HUES6 (cell line): ENCODE results near the gene MTARC2.
A peak's percentile ranks its signal among the peaks of the same experiment; 100 is the strongest.

Experiments
- H3K27ac ChIP-seq: 2 replicates; pipeline ENCODE4 v1.7.0; 2013; ENCODE audit warnings: low read depth, mild to moderate bottlenecking, low read length, inconsistent platforms
- H3K27me3 ChIP-seq: 2 replicates; pipeline ENCODE4 v1.6.1; 2013; ENCODE audit warnings: low read length; ENCODE audit not compliant: control insufficient read depth, insufficient read depth
- H3K36me3 ChIP-seq: 2 replicates; pipeline ENCODE4 v1.6.1; 2013; ENCODE audit warnings: low read length; ENCODE audit not compliant: control insufficient read depth, insufficient read depth
- H3K4me1 ChIP-seq: 2 replicates; pipeline ENCODE4 v1.6.1; 2013; ENCODE audit warnings: low read length; ENCODE audit not compliant: control insufficient read depth, insufficient read depth
- H3K4me3 ChIP-seq: 2 replicates; pipeline ENCODE4 v1.5.1; 2013; ENCODE audit warnings: low read depth, low read length
- H3K9ac ChIP-seq: one replicate; pipeline ENCODE4 v1.6.1; 2013; ENCODE audit warnings: mild to moderate bottlenecking, low read length
- H3K9me3 ChIP-seq: 2 replicates; pipeline ENCODE4 v1.6.1; 2013; ENCODE audit warnings: low read depth, low read length; ENCODE audit not compliant: control insufficient read depth, insufficient read depth

MTARC2 gene

GRCh38 chr1:220786337-220787068, 38.4 kb downstream of the MTARC2 start, which contains the start of gene MTARC1:
Gene MTARC1, plus strand, starts transcription at chr1:220786913. Its CDS starts 32 bp downstream, at chr1:220786945.
- Histone ChIP-seq H3K9me3 (no peaks in the 10 kb centered on the region), H3K36me3 (peaks cover 2% of the 10 kb centered on the region; the same call in 1 of the 2 replicates), H3K9ac (peak within 1 kb of the TSS; percentile 81), H3K4me3 (peak within 1 kb of the TSS; percentile 70), H3K4me1 (peaks cover 24% of the 10 kb centered on the region), H3K27ac (no peak within 1 kb of the TSS), H3K27me3 (no peaks in the 10 kb centered on the region)

DNA sequence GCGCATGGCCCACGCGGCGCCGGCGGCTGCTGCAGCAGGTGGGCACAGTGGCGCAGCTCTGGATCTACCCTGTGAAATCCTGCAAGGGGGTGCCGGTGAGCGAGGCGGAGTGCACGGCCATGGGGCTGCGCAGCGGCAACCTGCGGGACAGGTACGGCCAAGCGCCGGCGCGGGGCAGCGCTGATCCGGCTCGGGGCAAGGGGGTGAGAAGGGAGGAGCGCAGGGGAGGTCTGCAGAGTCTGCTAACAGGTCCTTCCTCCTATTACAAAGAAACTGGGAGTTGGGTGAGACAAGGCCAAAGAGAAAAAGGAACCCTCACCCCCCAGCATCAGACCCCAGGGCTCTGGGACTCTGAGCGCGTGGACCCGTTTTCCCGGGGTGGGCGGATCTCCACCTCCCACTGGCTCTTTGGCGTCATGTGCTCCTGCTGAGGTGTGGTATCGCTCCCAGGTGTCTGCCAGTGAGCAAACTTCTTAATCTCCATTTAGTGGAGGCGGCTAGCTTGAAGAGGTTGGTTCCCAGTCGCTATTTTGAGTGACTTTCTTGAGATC, 39.0 kb downstream of the MTARC2 start:
- H3K36me3 ChIP-seq = peaks cover 3% of the 10 kb centered on the region; the same call in 1 of the 2 replicates
- H3K4me3 ChIP-seq = peak overlapping the region; percentile 70
- H3K4me1 ChIP-seq = peaks cover 24% of the 10 kb centered on the region
- no peaks in the 10 kb centered on the region for H3K27me3 ChIP-seq
- no peak overlapping the region for H3K27ac ChIP-seq
- peak overlapping the region; percentile 81 for H3K9ac ChIP-seq
- H3K9me3 ChIP-seq = no peaks in the 10 kb centered on the region

DNA sequence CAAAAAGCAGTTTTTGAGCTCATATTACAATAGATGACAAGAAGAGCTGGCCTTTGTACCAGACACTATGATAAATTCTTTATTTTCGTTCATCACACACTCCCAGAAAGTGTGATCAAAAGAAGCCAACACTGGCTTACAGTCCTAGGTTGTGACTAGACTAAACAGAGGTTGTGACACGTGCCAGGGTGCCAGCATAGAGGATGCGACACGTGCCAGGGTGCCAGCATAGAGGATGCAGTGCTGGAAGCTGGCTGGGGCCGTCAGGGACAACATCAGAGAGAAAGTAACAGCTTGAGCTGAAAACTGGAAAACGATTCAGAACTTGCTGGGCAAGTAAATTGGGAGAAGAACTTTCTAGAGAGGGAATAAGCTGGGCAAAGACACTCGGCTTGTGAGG, 40.8 kb downstream of the MTARC2 start:
- H3K36me3 ChIP-seq = peaks cover 3% of the 10 kb centered on the region; the same call in 1 of the 2 replicates
- no peak overlapping the region for H3K4me3 ChIP-seq

DNA sequence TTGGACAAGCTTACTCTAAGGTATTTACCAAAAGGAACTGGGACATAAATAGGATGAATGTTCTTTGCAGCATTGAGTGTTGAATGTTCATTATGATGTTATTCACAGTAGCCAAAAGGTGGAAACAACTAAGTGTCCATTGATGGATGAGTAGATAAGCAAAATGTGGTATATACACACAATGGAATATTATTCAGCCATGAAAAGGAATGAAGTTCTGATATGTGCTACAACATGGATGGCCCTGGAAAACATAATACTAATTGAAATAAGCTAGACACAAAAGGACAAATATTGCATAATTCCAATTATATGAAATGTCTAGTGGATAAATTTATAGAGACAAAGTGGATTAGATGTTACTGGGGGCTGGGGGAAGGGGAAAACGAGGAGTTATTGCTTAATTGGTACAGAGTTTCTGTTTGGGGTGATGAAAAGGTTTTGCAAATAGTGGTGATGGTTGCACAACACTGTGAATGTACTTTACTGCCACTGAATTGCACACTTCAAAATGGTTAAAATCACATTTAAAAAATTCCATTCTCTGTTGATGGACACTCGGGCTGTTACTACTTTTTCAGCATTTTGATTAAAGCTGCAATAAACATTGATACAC, 41.5 kb downstream of the MTARC2 start:
- Histone ChIP-seq H3K9ac (no peak overlapping the region), H3K36me3 (peaks cover 3% of the 10 kb centered on the region; the same call in 1 of the 2 replicates), H3K27ac (no peak overlapping the region), H3K27me3 (no peaks in the 10 kb centered on the region), H3K9me3 (no peaks in the 10 kb centered on the region), H3K4me3 (no peak overlapping the region), H3K4me1 (peaks cover 24% of the 10 kb centered on the region)

More for the DNA sequence above, 40.8 kb downstream of the MTARC2 start:
- no peak overlapping the region for H3K9ac ChIP-seq
- no peak overlapping the region for H3K27ac ChIP-seq
- no peaks in the 10 kb centered on the region for H3K9me3 ChIP-seq
- no peaks in the 10 kb centered on the region for H3K27me3 ChIP-seq
- peaks cover 24% of the 10 kb centered on the region for H3K4me1 ChIP-seq

DNA sequence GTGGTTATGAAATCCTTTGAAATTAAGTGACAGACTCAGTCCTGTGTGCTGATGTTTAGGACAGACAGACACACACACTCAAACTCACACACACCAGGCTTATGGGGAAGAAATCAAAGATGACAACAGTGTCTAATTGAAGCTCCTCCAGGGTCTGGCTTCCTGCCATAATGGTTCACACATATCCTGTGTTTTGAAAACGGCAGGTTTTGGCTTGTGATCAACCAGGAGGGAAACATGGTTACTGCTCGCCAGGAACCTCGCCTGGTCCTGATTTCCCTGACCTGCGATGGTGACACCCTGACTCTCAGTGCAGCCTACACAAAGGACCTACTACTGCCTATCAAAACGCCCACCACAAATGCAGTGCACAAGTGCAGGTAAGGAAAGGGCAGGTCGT, 43.2 kb downstream of the MTARC2 start:
- no peak overlapping the region for H3K4me3 ChIP-seq
- H3K27me3 ChIP-seq = no peaks in the 10 kb centered on the region
- peaks cover 8% of the 10 kb centered on the region; the same call in 1 of the 2 replicates for H3K4me1 ChIP-seq
- H3K36me3 ChIP-seq = peaks cover 3% of the 10 kb centered on the region; the same call in 1 of the 2 replicates
- no peak overlapping the region for H3K9ac ChIP-seq
- no peak overlapping the region for H3K27ac ChIP-seq
- H3K9me3 ChIP-seq = no peaks in the 10 kb centered on the region

GRCh38 chr1:220791956-220792355, 43.8 kb downstream of the MTARC2 start:
- Histone ChIP-seq H3K4me1 (peaks cover 6% of the 10 kb centered on the region; the same call in 1 of the 2 replicates), H3K36me3 (peaks cover 10% of the 10 kb centered on the region), H3K27me3 (no peaks in the 10 kb centered on the region), H3K9me3 (no peaks in the 10 kb centered on the region), H3K4me3 (no peak overlapping the region), H3K9ac (no peak overlapping the region), H3K27ac (no peak overlapping the region)

- Histone ChIP-seq H3K36me3 (peaks cover 40% of the 10 kb centered on the region), H3K4me3 (no peak overlapping the region), H3K4me1 (no peaks in the 10 kb centered on the region), H3K27me3 (no peaks in the 10 kb centered on the region), H3K9ac (no peak overlapping the region), H3K27ac (no peak overlapping the region), H3K9me3 (no peaks in the 10 kb centered on the region)
Observed at GRCh38 chr1:220796530-220796929, 48.4 kb downstream of the MTARC2 start.

DNA sequence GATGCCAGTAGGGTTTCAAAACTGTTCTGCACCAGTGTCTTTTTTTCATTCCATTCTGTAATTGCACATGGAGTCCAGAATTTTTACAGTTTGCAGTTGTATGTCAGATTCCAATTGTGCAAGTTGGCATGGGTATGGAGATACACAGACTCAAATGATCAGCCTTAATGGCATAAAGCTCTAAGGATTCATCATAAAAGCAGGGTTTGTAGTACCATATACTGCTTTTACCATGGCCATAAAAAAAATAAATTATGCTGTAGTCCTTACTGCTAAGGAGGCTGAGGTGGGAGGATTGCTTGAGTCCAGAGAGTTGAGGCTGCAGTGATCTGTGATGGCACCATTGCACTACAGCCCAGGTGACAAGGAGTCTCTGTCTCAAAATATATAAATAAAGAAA, 48.9 kb downstream of the MTARC2 start:
- H3K4me3 ChIP-seq = no peak overlapping the region
- H3K9me3 ChIP-seq = no peaks in the 10 kb centered on the region
- no peak overlapping the region for H3K9ac ChIP-seq
- peaks cover 44% of the 10 kb centered on the region for H3K36me3 ChIP-seq
- H3K4me1 ChIP-seq = no peaks in the 10 kb centered on the region
- H3K27ac ChIP-seq = no peak overlapping the region
- no peaks in the 10 kb centered on the region for H3K27me3 ChIP-seq

GRCh38 chr1:220797553-220797952, 49.4 kb downstream of the MTARC2 start:
- Histone ChIP-seq H3K27ac (no peak overlapping the region), H3K4me1 (no peaks in the 10 kb centered on the region), H3K9ac (no peak overlapping the region), H3K9me3 (no peaks in the 10 kb centered on the region), H3K4me3 (no peak overlapping the region), H3K27me3 (no peaks in the 10 kb centered on the region), H3K36me3 (peaks cover 44% of the 10 kb centered on the region)

DNA sequence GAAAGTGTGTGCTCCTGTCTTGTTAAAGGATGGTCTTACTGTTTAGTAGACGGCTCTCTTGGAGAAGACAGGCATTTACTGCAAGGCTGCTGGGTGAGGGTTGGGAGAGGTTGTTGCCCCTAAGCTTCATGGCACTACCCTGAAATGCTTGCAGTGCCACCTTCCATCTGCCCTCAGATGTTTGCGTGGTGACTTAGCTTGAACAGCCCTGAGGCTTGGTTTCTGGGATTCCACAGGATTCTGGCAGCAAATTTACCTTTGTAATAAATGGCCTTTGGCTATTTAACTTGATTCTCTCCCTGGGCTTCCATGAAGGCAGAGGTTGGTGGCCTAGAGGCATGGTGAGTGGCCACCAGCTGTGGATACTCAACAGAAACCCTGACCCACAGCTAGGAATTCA, 50.2 kb downstream of the MTARC2 start:
- H3K9me3 ChIP-seq = no peaks in the 10 kb centered on the region
- H3K4me1 ChIP-seq = no peaks in the 10 kb centered on the region
- peaks cover 44% of the 10 kb centered on the region for H3K36me3 ChIP-seq
- H3K27me3 ChIP-seq = no peaks in the 10 kb centered on the region
- no peak overlapping the region for H3K9ac ChIP-seq
- H3K27ac ChIP-seq = no peak overlapping the region
- no peak overlapping the region for H3K4me3 ChIP-seq

DNA sequence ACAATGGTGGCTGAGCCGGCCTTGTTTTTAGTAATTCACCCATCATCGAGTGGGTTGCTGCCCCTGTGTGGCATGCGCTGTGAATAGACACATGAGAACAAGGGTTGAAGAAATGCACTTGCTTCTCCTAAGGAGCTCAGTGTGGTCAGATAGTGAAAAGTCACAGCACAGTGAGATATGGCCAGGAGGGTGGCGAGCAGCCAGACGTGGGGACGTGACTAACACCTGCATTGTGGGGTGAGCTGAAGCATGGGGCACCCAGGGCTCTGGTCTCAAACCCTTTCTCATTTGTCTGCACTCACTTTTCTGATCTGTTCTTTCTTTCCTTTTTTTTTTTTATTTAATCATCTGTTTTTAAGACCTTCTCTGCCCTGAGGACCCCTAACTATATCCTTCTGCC, 52.1 kb downstream of the MTARC2 start:
- no peaks in the 10 kb centered on the region for H3K9me3 ChIP-seq
- H3K36me3 ChIP-seq = peaks cover 50% of the 10 kb centered on the region
- no peak overlapping the region for H3K27ac ChIP-seq
- no peak overlapping the region for H3K9ac ChIP-seq
- H3K4me1 ChIP-seq = no peaks in the 10 kb centered on the region
- no peaks in the 10 kb centered on the region for H3K27me3 ChIP-seq
- H3K4me3 ChIP-seq = no peak overlapping the region
